GM12878 (cell line): ENCODE measurements around the gene NDST3.

Experiments used
- CHD2 ChIP-seq: IDR thresholded peaks from 2 replicates; pipeline ENCODE4 v1.6.1; 2011; ENCODE audit warnings: low read depth, low read length, improper control_type of control experiment, borderline replicate concordance
- CTCF ChIP-seq, 3 experiments: IDR thresholded peaks in 2 of 3; conservative IDR thresholded peaks in 1 of 3; 2 replicates each; pipeline ENCODE4 v1.5.1; 2011; ENCODE audit warnings: low read depth in 3 of 3, low read length in 3 of 3, mild to moderate bottlenecking in 3 of 3, control low read depth in 2 of 3, moderate library complexity in 2 of 3, inconsistent platforms in 1 of 3, mixed read lengths in 1 of 3; ENCODE audit not compliant: control insufficient read depth in 2 of 3, insufficient read depth in 1 of 3; ENCODE audit errors: extremely low read depth in 1 of 3
- MAX ChIP-seq: IDR thresholded peaks from 2 replicates; pipeline ENCODE4 v1.6.1; 2012; ENCODE audit warnings: low read depth, low read length, improper control_type of control experiment
- SIX5 ChIP-seq: IDR thresholded peaks from 2 replicates; pipeline ENCODE4 v1.6.1; 2011; ENCODE audit warnings: mild to moderate bottlenecking, low read depth, low read length, moderate library complexity; ENCODE audit not compliant: severe bottlenecking
- YBX1 ChIP-seq: fragments of 450-650 bp; IDR thresholded peaks from 2 replicates; pipeline ENCODE4 v1.6.1; 2016; ENCODE audit warnings: antibody characterized with exemption
- TF ChIP-seq, protein P1 (sequence below): IDR thresholded peaks from 2 replicates; pipeline ENCODE4 v1.6.1; 2012; ENCODE audit warnings: low read depth, low read length, improper control_type of control experiment

GRCh38 chr4:118124997-118125396, 90.7 kb downstream of the NDST3 start:
- no peak for TF ChIP-seq CTCF (IDR thresholded peaks at IDR 0.05 in 2 of 3, conservative IDR thresholded peaks at IDR 0.05 in 1 of 3; ENCODE audit: control insufficient read depth in 2 of 3, extremely low read depth in 1 of 3, insufficient read depth in 1 of 3, low read depth in 3 of 3, low read length in 3 of 3)
- no peak for TF ChIP-seq YBX1
- no peak for TF ChIP-seq MAX
- TF ChIP-seq, protein P1, sequence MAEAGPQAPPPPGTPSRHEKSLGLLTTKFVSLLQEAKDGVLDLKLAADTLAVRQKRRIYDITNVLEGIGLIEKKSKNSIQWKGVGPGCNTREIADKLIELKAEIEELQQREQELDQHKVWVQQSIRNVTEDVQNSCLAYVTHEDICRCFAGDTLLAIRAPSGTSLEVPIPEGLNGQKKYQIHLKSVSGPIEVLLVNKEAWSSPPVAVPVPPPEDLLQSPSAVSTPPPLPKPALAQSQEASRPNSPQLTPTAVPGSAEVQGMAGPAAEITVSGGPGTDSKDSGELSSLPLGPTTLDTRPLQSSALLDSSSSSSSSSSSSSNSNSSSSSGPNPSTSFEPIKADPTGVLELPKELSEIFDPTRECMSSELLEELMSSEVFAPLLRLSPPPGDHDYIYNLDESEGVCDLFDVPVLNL: no peak
- TF ChIP-seq CHD2: no peak
- TF ChIP-seq SIX5: no peak
